Measurements from ENCODE around the gene ANTXR2. TPM values are rescaled to one million over a fixed set of nuclear protein-coding genes. Genes with fewer than 3 reads are reported as not detected.

The ANTXR2 gene
- total RNA-seq: 32.8 and 45.2 TPM in 2 replicates

DNA sequence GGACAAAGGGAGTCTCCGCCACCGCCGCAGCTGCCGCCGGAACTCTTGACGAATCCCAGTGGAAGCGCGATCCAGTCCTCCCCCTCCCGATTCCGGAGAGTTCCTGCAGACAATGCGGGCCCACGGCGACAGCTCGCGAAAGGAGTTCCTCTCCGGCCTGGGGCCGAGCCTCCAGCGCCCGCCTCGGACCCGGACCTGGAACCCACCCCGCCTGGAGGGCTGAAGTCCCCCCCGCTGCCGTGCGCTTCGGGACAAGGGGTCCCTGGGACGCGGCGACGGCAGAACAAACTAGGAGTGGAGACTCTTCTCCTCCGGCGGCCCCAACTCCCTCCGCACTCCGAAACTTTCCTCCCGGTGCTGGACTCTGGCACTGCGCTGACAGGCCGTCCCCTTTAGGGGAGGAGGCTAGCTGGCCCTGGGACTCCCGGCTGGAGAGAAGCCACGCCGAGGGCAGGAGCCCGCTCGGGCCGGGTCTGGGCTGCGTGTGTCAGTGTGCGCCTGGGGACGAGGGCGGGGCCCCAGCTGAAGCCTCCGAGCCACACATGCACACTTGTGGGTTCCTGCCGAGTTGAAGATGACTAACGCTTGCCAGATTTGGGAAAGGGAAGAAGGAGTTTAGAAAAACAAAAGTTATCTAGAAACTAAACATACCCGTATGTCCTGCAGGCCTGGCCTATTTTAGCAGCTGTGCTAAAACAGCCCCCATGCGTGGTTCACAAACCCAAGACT lies at the start of gene ANTXR2:
TSS of gene ANTXR2 (minus strand) at position 486 of the 729 bp plus-strand sequence. CDS start 669 bp downstream, outside the sequence.

Other genes starting within 250 kb of the ANTXR2 start
- gene PRDM8, start 124.3 kb upstream of the ANTXR2 start, total RNA-seq: 0.19 and 0.81 TPM in 2 replicates
- gene FGF5, start 193.4 kb upstream of the ANTXR2 start, total RNA-seq: 1.7 and 3.5 TPM in 2 replicates

Data from endothelial cell of coronary artery (primary cell).